ENCODE data around the gene RAP1A. TPM values are rescaled to one million over a fixed set of nuclear protein-coding genes. Genes with fewer than 3 reads are reported as not detected.

RAP1A gene
- total RNA-seq, 1 experiment from 2014 or later, result 25.4 TPM

DNA sequence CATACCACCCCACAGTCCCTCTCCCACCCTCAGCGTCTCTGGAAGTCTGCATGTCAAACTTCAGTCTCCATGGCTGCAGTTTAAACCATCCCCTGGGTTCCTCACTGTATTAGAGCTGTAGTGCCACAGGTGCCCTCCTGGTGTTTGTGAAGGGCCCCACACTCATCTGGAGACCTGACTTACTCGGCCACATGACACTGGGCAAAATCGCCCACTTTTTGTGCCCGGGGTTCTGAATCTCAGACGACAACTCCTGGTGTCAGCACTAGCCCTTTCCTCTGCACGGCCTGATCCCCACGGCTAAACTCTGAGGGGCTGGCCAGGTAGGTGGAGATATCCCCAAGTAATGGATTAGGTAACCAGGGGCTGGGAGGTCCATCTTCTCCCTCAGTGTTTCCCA, 113.1 kb downstream of the RAP1A start (continued):
- TF ChIP-seq NFE2L1 (CRISPR knock-in tag; IDR thresholded peaks at IDR 0.05), result no peak
- TF ChIP-seq ZNF138 (CRISPR knock-in tag; conservative IDR thresholded peaks at IDR 0.05), result no peak
- TF ChIP-seq, protein P1, sequence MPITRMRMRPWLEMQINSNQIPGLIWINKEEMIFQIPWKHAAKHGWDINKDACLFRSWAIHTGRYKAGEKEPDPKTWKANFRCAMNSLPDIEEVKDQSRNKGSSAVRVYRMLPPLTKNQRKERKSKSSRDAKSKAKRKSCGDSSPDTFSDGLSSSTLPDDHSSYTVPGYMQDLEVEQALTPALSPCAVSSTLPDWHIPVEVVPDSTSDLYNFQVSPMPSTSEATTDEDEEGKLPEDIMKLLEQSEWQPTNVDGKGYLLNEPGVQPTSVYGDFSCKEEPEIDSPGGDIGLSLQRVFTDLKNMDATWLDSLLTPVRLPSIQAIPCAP (CRISPR knock-in tag; IDR thresholded peaks at IDR 0.05), result no peak
- no peak for TF ChIP-seq TEAD4 (CRISPR knock-in tag; IDR thresholded peaks at IDR 0.05)

GRCh38 chr1:111733183-111733991, 113.8 kb downstream of the RAP1A start:
- Mint-ChIP-seq H3K36me3 (no peaks in the 10 kb centered on the region; the same call in none of the 2 replicates), H3K4me1 (peaks cover 28% of the 10 kb centered on the region), H3K27ac (no peak overlapping the region), H3K27me3 (ENCODE audit: low read depth) (no peaks in the 10 kb centered on the region), H3K9me3 (no peaks in the 10 kb centered on the region), H3K4me3 (no peak overlapping the region)
- CTCF ChIA-PET, result interaction anchor here (0.6 to 7.7 kb wide), 3 partner anchors 15 to 71 kb away, joined by 3 to 78 read pairs (median 3); no protein-coding TSS in a partner anchor
- TF ChIP-seq FOXK1 (CRISPR knock-in tag; IDR thresholded peaks at IDR 0.05) (no peak), ZNF138 (CRISPR knock-in tag; conservative IDR thresholded peaks at IDR 0.05) (no peak), GABPB1 (CRISPR knock-in tag; IDR thresholded peaks at IDR 0.05) (0 out of 2 replicates have a peak, but pooled peaks have one; percentile 17), IRF2 (CRISPR knock-in tag; IDR thresholded peaks at IDR 0.05; ENCODE audit: borderline replicate concordance, low read depth) (no peak), MXD4 (CRISPR knock-in tag; IDR thresholded peaks at IDR 0.05; ENCODE audit: borderline replicate concordance) (no peak)
- DNase-seq (ENCODE audit: low spot score) (no peak), ATAC-seq (no peak)
- POLR2A ChIA-PET, result no interaction called here

DNA sequence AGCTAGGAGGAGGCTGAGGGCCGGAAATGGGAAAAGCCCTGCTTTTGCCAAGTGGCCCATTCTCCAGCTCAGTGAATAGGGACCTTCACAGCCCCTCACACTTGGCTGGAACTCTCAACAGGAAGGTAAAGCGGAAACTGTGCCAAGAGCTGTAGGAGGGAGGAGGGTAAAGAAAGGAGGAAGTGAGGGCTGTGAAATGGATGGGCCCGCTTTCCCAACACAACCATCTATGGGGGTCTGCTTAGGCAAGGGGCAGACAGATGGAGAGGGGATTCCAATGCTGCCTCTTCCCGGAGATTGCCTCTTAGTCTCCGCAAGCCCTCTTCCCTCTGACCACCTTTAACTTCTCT, 114.4 kb downstream of the RAP1A start:
- Mint-ChIP-seq H3K36me3 (no peaks in the 10 kb centered on the region; the same call in none of the 2 replicates), H3K27ac (no peak overlapping the region), H3K4me1 (peaks cover 28% of the 10 kb centered on the region), H3K9me3 (no peaks in the 10 kb centered on the region), H3K27me3 (ENCODE audit: low read depth) (no peaks in the 10 kb centered on the region), H3K4me3 (no peak overlapping the region)
- POLR2A ChIA-PET, result no interaction called here
- DNase-seq (ENCODE audit: low spot score), result no peak
- no peak for ATAC-seq
- CTCF ChIA-PET, result interaction anchor here (0.6 to 7.7 kb wide), 2 partner anchors 14 to 72 kb away, joined by 3 to 78 read pairs; no protein-coding TSS in a partner anchor
- TF ChIP-seq MAX (CRISPR knock-in tag; IDR thresholded peaks at IDR 0.05), result no peak
- TF ChIP-seq, protein P2, sequence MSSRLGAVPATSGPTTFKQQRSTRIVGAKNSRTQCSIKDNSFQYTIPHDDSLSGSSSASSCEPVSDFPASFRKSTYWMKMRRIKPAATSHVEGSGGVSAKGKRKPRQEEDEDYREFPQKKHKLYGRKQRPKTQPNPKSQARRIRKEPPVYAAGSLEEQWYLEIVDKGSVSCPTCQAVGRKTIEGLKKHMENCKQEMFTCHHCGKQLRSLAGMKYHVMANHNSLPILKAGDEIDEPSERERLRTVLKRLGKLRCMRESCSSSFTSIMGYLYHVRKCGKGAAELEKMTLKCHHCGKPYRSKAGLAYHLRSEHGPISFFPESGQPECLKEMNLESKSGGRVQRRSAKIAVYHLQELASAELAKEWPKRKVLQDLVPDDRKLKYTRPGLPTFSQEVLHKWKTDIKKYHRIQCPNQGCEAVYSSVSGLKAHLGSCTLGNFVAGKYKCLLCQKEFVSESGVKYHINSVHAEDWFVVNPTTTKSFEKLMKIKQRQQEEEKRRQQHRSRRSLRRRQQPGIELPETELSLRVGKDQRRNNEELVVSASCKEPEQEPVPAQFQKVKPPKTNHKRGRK (CRISPR knock-in tag; IDR thresholded peaks at IDR 0.05; ENCODE audit: borderline replicate concordance), result no peak
- no peak for TF ChIP-seq USF2 (CRISPR knock-in tag; IDR thresholded peaks at IDR 0.05)
- no peak for TF ChIP-seq ZNF121 (CRISPR knock-in tag; IDR thresholded peaks at IDR 0.05)
- no peak for TF ChIP-seq IRF2 (CRISPR knock-in tag; IDR thresholded peaks at IDR 0.05; ENCODE audit: borderline replicate concordance, low read depth)
- TF ChIP-seq ETV6 (CRISPR knock-in tag; IDR thresholded peaks at IDR 0.05), result no peak
- no peak for TF ChIP-seq RELA (CRISPR knock-in tag; IDR thresholded peaks at IDR 0.05; ENCODE audit: borderline replicate concordance)
- TF ChIP-seq NR1H2 (CRISPR knock-in tag; IDR thresholded peaks at IDR 0.05), result no peak
- TF ChIP-seq KAT7 (CRISPR knock-in tag; IDR thresholded peaks at IDR 0.05; ENCODE audit: borderline replicate concordance), result no peak
- TF ChIP-seq, protein P3, sequence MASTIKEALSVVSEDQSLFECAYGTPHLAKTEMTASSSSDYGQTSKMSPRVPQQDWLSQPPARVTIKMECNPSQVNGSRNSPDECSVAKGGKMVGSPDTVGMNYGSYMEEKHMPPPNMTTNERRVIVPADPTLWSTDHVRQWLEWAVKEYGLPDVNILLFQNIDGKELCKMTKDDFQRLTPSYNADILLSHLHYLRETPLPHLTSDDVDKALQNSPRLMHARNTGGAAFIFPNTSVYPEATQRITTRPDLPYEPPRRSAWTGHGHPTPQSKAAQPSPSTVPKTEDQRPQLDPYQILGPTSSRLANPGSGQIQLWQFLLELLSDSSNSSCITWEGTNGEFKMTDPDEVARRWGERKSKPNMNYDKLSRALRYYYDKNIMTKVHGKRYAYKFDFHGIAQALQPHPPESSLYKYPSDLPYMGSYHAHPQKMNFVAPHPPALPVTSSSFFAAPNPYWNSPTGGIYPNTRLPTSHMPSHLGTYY (CRISPR knock-in tag; IDR thresholded peaks at IDR 0.05), result no peak
- no peak for TF ChIP-seq TCF7 (CRISPR knock-in tag; IDR thresholded peaks at IDR 0.05; ENCODE audit: low read depth)
- no peak for TF ChIP-seq FOXK1 (CRISPR knock-in tag; IDR thresholded peaks at IDR 0.05)
- no peak for TF ChIP-seq GTF2I (CRISPR knock-in tag; conservative IDR thresholded peaks at IDR 0.05)
- no peak for TF ChIP-seq HMGXB4 (CRISPR knock-in tag; IDR thresholded peaks at IDR 0.05)
